ENCODE measurements around the gene BCAS1. TPM values are rescaled to one million over a fixed set of nuclear protein-coding genes. Genes with fewer than 3 reads are reported as not detected.

BCAS1 gene
- total RNA-seq (2021; ENCODE audit: unreplicated experiment) (3.1 TPM), Bru-seq, nascent RNA (percentile 40 among the genes with signal in this experiment), BruChase-seq, experiment 1, labeled RNA remaining after a 2-hour chase (percentile 36 among the genes with signal in this experiment), BruChase-seq, experiment 2, labeled RNA remaining after a 6-hour chase (percentile 36 among the genes with signal in this experiment)
- 4.0 TPM for polyA plus RNA-seq (2012; ENCODE audit: insufficient read length)
- long read RNA-seq, partial matches to known transcripts = 1 of 11 reads
- long read RNA-seq, other reads (novel, unspliced or antisense) = 9 of 11 reads

GRCh38 chr20:54070187-54070987 lies at the start of gene BCAS1:
BCAS1 (minus strand) TSS chr20:54070594; CDS start chr20:54058718, 11,876 bp downstream.
- no peaks in the 10 kb centered on the region for H3K27me3 ChIP-seq (ENCODE audit: control insufficient read depth, insufficient read depth, low read length)
- H3K4me3 ChIP-seq (ENCODE audit: low read depth in 2 of 2, low read length in 2 of 2) = no peak within 1 kb of the TSS
- CTCF ChIA-PET = no interaction called here
- ATAC-seq (peak; percentile 43; the same call in 1 of the 2 replicates), DNase-seq (ENCODE audit: low read depth, low spot score) (no peak)
- no peaks in the 10 kb centered on the region for H3K36me3 ChIP-seq (ENCODE audit: control insufficient read depth, insufficient read depth, low read length)
- POLR2A ChIA-PET = no interaction called here
- in situ Hi-C loops (cut with HindIII; ENCODE audit: low pct_unique_long_range_greater_than_20kb, low sequenced_read_pairs) (no loop called here), intact Hi-C loops (cut with micrococcal nuclease; ENCODE audit: unreplicated experiment) (no loop called here)
- TF ChIP-seq SIN3A (IDR thresholded peaks at IDR 0.05; ENCODE audit: borderline replicate concordance, insufficient read depth, low read depth, low read length) (no peak), TCF7L2 (IDR thresholded peaks at IDR 0.05; ENCODE audit: low read depth, low read length) (no peak), POLR2AphosphoS5 (IDR thresholded peaks at IDR 0.05; ENCODE audit: low read depth, low read length) (no peak), CTCF (IDR thresholded peaks at IDR 0.05) (no peak), REST (IDR thresholded peaks at IDR 0.05; ENCODE audit: insufficient read depth in 1 of 2, low read depth in 2 of 2, low read length in 1 of 2) (no peak)
- no peaks in the 10 kb centered on the region for H3K9me3 ChIP-seq (ENCODE audit: control insufficient read depth, insufficient read depth, low read depth, low read length)
- BruUV-seq (replicated peaks) = no TSS peak
- peaks cover 55% of the 10 kb centered on the region for H3K4me1 ChIP-seq (ENCODE audit: control insufficient read depth, insufficient read depth, low read length)
- peak within 1 kb of the TSS; percentile 97 for H3K27ac ChIP-seq (ENCODE audit: low read length)

GRCh38 chr20:54119744-54120143 lies 49.4 kb upstream of the BCAS1 start:
- no peak for DNase-seq (ENCODE audit: low read depth, low spot score)

More at GRCh38 chr20:54119744-54120143, 49.4 kb upstream of the BCAS1 start:
- H3K36me3 ChIP-seq (ENCODE audit: control insufficient read depth, insufficient read depth, low read length) = no peaks in the 10 kb centered on the region
- H3K4me3 ChIP-seq (ENCODE audit: low read depth in 2 of 2, low read length in 2 of 2) = no peak overlapping the region
- POLR2A ChIA-PET = no interaction called here
- H3K27ac ChIP-seq (ENCODE audit: low read length) = no peak overlapping the region
- no TSS peak for BruUV-seq (replicated peaks)
- in situ Hi-C loops (cut with HindIII; ENCODE audit: low pct_unique_long_range_greater_than_20kb, low sequenced_read_pairs) (no loop called here), intact Hi-C loops (cut with micrococcal nuclease; ENCODE audit: unreplicated experiment) (no loop called here)
- H3K9me3 ChIP-seq (ENCODE audit: control insufficient read depth, insufficient read depth, low read depth, low read length) = no peaks in the 10 kb centered on the region
- ATAC-seq = no peak
- 0 out of 2 replicates have a peak, but pooled peaks cover 5% of the 10 kb centered on the region for H3K4me1 ChIP-seq (ENCODE audit: control insufficient read depth, insufficient read depth, low read length)
- TF ChIP-seq REST (IDR thresholded peaks at IDR 0.05; ENCODE audit: insufficient read depth in 1 of 2, low read depth in 2 of 2, low read length in 1 of 2) (no peak), SIN3A (IDR thresholded peaks at IDR 0.05; ENCODE audit: borderline replicate concordance, insufficient read depth, low read depth, low read length) (no peak), POLR2AphosphoS5 (IDR thresholded peaks at IDR 0.05; ENCODE audit: low read depth, low read length) (no peak), CTCF (IDR thresholded peaks at IDR 0.05) (no peak), TCF7L2 (IDR thresholded peaks at IDR 0.05; ENCODE audit: low read depth, low read length) (no peak)
- CTCF ChIA-PET = no interaction called here
- no peaks in the 10 kb centered on the region for H3K27me3 ChIP-seq (ENCODE audit: control insufficient read depth, insufficient read depth, low read length)

Data from Panc1 (cell line).